Cerebellar nuclear complex (tissue), 1 donor: ENCODE measurements around the gene ELK3.

ENCODE experiments used
- DNase-seq, 2 experiments: peaks; one replicate each; lab custom pipeline; 2025; lab: John Stamatoyannopoulos, UW

ELK3 gene

DNA sequence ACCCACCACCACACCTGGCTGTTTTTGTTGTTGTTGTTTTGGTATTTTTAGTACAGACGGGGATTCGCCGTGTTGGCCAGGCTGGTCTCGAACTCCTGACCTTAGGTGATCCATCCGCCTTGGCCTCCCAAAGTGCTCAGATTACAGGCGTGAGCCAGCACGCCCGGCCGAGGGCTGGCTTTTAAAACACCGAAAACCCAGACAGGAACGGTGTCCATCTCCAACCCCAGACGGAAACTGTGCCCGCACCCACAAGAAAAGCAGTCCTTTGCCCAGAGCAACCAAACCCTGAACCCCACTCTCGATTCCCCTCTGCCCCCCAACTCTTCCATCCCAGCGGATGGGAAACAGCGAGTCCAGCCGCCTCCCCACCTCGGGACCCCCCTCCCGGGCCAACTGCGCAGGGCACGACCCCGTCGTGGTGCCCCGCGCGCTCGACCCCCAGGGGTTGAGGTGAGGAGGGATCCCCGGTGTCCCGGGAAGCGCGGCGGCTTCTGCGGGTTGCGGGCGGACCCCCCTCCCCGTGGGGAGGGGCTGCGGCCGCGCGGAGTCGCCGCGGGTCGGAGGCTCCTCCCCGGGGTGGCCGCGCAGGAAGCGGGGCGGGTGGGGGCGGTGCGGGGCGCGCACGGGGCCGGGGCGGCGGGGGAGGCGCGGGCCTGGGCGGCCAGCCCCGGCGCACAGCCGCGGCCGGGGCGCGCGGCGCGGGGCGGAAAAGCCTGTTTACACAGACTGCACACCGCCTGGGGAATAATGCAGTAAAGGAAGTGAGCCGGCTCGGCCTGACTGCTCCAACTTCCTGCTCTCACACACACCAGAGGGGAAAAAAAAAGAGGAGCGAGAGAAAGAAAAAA is at the start of gene ELK3:
Gene ELK3, plus strand, starts transcription at position 651 of the 851 bp plus-strand sequence.
- peak in 1 of 2 experiments; percentile 9 for DNase-seq

DNA sequence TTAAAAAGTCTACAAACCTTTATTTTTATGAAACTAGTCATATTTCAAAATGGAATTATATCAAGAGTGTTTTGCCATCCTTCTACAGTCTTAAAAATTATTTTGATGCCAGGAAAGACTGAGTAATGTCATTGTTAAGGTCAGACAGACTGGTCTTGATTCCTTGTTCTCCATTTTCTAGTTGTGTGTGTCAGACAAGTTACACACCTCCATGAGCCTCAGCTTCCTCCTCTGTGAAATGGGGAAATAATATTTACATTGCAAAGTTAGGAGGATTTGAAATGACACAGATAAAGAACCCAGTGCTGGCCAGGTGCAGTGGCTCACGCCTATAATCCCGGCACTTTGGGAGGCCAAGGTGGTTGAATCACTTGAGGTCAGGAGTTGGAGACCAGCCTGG is 47.4 kb upstream of the ELK3 start:
- no peak for DNase-seq

- no peak for DNase-seq
Measured at GRCh38 chr12:96150442-96150841, 43.7 kb upstream of the ELK3 start.

DNA sequence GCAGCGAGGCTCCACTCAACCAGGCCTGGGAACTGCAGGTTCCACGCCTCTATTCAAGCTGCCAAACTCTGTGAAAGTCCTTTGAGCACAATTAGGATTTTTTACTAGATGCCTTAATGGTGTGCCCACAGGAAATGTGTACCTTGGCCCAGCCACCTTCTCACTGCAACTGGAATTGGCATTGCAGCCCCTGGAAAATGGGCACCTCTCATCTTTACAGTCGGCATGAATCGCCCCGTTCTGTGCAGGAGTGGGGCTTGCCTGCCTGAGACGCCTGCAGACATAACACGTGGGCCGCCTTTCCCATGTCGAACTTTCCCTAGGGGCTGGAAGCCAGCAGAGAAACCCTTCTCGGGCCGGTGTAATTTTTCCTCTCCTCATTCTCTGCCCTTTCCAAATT is 42.0 kb upstream of the ELK3 start:
- no peak for DNase-seq

DNA sequence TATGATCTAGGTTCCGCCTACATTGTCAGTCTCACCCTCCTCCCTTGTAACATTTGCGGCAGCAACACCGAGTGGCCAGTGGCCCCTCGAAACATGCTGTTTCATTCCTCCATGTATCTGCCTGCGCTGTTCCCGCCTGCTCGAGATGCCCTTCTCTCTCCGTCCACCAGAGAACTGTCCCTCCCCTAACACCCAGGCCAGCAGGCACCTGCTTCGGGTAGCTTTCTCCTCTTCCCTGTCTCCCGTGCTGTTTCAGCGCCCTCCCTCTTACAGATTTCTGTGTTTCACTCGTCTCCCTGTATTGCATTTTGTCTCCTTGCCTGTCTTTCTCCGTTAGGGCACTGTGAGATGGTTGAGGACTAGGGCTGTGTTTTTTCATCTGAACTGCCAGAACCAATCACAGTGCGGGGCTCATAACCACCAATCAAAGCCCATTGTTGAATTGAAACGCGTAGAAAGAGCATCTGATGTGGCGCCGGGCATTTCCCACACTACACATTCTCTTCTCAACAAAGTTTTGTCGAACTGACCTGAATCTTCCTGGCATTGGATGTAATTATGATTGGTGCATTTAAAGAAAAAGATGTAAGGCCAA is 40.9 kb upstream of the ELK3 start:
- no peak for DNase-seq

DNA sequence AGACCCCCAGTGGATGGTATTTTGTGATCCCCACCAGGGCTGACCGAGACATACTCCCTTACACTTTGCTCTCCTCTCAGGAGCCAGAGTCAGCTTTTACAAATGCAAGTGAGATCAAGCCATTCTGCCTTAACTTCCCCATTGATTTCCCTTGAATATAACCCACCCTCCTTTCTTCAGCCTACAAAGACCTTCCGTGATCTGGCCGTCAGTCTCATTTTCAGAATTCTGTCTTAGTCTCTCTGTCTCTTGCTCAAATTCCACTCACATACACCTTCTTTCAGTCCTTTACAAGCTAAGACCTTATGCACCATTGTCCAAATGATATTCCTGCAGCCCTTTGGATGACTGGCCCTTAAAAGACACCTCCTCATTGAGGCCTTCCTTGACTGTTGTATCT is 39.0 kb upstream of the ELK3 start:
- no peak for DNase-seq

DNA sequence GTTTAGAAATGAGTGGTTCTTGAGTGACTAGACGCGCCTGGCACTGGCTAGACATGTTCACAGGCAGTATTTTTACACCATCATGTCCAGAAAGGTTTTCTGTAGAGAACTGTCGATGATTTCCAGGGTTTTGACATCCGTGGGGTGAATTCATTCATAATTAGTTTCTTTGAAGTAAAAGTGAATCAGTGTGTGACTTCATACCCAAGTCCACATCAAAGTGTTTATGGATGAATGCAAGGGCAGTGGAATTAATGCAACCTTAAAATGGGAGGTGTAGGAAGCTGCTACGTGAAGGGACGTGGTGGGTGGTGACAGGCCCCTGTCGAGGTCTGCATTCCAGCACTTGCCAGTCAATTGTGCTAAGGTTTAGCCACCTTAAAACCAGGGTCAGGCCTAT is 38.4 kb upstream of the ELK3 start:
- DNase-seq: no peak

DNA sequence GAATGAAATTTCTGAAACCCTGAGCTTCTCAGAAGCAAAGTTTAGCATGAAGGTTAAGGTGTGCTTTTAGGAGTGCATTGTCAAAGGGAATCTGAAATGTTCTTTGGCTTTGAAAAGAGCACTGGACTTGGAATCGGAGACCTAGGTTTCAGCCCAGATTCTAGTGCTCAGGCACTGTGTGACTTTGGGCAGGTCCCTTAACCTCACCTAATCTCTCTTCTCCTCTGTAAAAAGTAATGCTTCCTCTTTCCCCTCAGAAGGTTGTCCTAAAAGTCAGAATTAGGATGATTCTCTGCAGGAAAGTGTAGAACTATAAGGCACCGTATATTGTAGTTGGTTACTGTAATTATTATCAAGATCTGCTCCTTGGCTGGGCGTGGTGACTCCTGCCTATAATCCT is 38.0 kb upstream of the ELK3 start:
- DNase-seq: no peak

- DNase-seq: no peak
Measured at GRCh38 chr12:96157427-96157826, 36.7 kb upstream of the ELK3 start.

- peak in 1 of 2 experiments; percentile 25 for DNase-seq
Measured at GRCh38 chr12:96164951-96165811, 29.0 kb upstream of the ELK3 start.

- DNase-seq: no peak
Measured at GRCh38 chr12:96166765-96167164, 27.4 kb upstream of the ELK3 start.

DNA sequence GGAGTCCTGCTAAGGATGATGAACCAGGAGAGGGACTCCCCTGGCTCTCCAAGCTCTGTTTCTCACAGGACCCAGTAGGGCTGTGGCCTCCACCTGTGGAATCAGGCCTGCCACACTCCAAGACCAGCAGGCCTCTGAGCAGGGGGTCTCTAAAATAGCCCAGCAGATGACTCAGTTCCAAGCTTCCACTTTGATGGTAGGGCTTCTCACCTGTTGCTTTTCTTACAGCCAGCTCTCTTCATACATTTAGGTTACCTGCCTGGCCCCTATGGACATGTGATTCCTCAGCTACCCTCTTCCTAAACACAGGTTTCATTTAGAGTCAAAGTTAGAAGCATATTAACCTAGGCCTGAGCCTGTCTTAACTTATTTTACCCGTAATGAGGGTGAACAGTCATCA is 26.7 kb upstream of the ELK3 start:
- no peak for DNase-seq

DNA sequence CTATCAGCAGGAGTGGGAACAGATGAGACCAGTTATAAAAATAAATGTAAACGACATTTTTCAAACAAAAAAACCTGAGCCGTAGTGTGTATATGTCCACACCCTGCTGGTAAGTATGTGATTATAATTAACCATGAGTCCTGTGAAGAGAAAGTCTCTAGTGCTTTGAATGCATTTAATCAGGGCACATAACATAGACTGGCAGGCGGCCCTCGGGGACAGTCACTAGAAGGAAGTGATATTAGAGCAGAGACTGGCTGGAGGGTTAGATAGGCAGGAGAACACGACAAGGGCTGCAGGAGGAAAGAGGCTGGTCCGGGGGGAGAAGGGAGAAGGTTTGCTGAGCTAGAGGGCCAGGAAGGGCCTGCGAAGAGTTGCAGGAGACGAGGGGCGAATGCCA is 23.8 kb upstream of the ELK3 start:
- no peak for DNase-seq

DNA sequence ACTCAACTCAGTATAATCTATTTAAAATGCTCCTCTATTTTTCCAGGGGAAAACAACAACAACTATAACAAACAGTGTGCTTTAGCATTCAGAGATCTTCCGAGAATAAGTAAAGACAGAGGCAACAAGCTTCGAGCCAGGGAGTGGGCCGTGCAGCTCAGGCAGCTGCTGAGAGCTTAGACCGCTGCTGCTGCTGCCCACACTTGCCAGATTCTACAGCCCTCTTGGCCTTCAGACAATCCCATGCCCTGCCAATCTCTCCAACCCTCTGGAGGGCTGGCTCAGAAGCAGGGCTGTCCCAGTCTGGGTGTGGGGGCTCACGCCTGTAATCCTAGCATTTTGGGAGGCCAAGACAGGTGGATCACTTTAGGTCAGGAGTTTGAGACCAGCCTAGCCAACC is 23.4 kb upstream of the ELK3 start:
- DNase-seq: no peak

GRCh38 chr12:96171905-96172304 is 22.3 kb upstream of the ELK3 start:
- DNase-seq: no peak

GRCh38 chr12:96172981-96173380 is 21.2 kb upstream of the ELK3 start:
- DNase-seq: peak; percentile 39 to 74

DNA sequence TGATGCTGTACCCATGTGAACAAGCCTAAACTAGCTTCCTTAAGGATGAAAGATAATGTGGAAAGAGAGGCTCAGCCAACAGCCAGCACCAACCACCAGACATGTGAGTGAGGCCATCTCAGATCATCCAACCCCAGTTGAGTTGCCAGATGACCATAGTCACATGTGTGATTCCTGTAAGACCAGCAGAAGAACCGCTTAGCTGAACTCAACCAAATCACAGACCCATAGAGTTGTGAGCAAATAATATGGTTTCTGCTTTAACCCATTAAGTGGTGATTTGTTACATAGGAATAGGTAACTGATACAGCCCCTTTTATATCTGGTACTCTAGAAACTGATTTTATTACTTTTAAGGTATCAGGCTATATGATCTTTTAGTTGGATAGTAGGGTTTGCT is 17.6 kb upstream of the ELK3 start:
- DNase-seq: no peak

DNA sequence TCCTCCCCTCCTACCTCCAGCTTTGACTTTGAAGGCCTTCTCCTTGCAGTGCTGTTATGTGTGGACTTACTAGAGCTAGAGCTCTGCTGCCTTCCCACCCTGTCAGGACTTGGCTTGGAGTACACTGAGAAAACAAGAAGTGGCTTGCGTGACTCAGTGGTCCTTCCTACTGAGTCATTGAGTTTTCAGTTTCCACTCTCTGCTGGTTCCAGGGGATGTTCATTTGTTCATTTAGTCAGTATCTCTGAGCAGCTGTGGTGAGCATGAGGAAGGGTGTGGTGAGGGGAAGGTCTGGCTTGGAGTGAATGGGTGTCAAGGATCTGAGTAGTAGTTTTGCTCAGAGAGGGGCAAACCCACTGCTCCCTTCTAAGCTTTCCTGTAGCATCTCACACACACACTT is 17.2 kb upstream of the ELK3 start:
- no peak for DNase-seq

DNA sequence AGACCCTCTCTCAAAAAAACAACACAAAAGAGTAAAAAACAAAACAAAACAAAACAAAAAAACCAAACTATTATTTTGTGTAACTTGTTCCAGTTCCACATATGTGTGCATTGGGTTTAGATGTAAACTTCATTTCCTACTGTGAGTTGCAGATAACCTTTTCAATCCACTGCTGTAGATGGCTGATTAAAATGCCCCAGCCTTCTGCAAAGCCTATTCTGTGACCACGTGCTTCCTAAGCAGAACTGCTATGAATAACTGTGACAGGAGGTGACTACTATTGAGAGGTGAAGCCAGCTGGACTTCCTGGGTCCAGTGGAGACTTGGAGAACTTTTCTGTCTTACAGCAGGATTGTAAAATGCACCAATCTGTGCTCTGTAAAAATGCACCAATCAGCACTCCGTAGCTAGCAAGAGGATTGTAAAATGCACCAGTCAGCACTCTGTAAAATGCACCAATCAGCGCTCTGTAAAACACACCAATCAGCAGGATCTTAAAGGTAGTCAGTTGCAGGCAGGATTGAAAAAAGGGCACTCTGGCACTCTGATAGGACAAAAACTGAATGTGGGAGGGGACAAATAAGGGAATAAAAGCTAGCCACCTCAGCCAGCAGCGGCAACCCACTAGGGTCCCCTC is 10.3 kb upstream of the ELK3 start:
- no peak for DNase-seq

DNA sequence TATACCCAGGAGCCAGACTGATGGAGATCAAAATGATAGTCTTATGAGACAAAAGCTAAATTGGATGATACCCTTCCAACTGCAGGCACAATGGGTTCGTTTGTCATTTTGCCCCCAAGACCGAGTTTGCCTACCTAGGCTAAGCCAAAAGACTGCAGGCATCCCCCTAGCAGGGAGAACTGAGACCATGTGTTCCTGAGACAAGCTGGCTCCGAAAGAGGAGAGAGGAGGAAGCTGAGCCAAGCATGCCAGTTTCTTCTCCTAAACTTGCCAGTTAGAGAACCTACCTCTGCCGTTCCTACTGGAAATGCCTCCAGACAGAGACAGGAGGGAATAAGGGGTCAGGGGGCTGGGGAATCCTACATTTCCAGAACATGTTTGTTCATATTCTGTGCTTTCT is 8.3 kb upstream of the ELK3 start:
- DNase-seq: no peak

DNA sequence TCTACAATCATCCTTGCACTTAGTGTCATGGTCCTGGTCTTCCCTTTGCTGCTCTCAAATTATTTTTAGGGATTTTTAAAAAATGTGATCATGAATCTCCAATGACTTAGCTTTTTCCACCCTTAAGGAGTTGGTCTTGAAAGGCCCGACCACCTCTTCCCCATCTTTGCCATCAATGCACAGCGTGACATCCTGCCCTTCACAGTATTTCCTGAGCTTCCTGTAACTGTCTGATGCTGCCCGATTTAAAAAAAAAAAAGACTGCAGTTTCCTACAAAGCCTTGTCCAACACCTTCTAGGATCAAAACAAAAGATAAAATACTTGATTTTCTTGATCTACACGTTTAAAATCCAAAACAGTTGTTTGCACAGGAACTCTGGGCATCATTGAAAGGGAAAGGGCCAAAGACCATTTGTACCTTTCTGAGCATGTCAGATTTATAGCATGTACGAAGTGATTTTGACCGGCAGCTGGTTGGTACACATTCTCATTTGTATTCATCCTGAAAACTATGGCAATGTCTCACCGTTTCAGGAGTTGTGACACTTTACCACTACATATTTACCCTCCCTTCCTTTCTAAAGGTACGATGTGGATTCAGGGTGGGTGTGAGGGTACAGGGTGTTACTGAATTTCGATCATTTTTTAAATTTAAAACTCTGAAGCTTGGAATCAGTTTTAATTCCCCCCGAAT is 7.4 kb upstream of the ELK3 start:
- DNase-seq: no peak

GRCh38 chr12:96187956-96188355 is 6.2 kb upstream of the ELK3 start:
- DNase-seq: no peak
